Pancreas (tissue), 10 donors: ENCODE results near the gene TMIGD1. TPM values are rescaled to one million over a fixed set of nuclear protein-coding genes. Genes with fewer than 3 reads are reported as not detected.
"Not testable (repeated sequence)": the region's sequence is repeated elsewhere in the genome, so short reads cannot be mapped to it uniquely, and the experiment has no call there.

Experiments used
- ATAC-seq, 4 donors: fragments of 200-7000 bp; cut with Tn5 transposase; one replicate each; pipeline versions ENCODE4 v1.8.0 to v1.9.1; 2020; ENCODE audit warnings: mild to moderate bottlenecking in 4 of 4, moderate library complexity in 4 of 4
- DNase-seq, 6 donors: peaks; one replicate each; pipeline ENCODE4 v3.0.0-alpha.2; 2020
- FAIRE-seq: peaks from 2 replicates; lab custom pipeline; 2012; peaks lifted over from hg19 to GRCh38; lab: Jason Lieb, UNC
- H3K27ac ChIP-seq, 4 donors: fragments of 200-600 bp; sonication (generic); 1 replicate in 3 of 4; 2 replicates in 1 of 4; pipeline versions ENCODE4 v1.5.0 to v1.8.0; 2020
- H3K27me3 ChIP-seq, 4 donors: fragments of 200-600 bp; one replicate each; pipeline ENCODE4 v1.8.0; 2021
- H3K36me3 ChIP-seq, 3 donors: fragments of 200-600 bp; sonication (generic) in 1 of 3; one replicate each; pipeline versions ENCODE4 v1.5.0 to v1.8.0; 2020 to 2021
- H3K4me1 ChIP-seq, 3 donors: fragments of 200-600 bp; one replicate each; pipeline ENCODE4 v1.8.0; 2021
- H3K4me3 ChIP-seq, 4 donors: fragments of 200-600 bp; sonication (generic) in 2 of 4; one replicate each; pipeline versions ENCODE4 v1.5.0 to v1.8.0; 2020 to 2021
- H3K9me3 ChIP-seq, 4 donors: fragments of 200-600 bp; one replicate each; pipeline ENCODE4 v1.8.0; 2021
- CTCF ChIP-seq, 4 donors: fragments of 200-600 bp; sonication (generic) in 3 of 4; IDR thresholded peaks; one replicate each; pipeline versions ENCODE4 v1.5.0 to v1.8.0; 2021; ENCODE audit warnings: antibody characterized with exemption in 4 of 4
- WGBS, 2 donors: extraction: QIAGEN DNeasy Blood & Tissue Kit; methylation state at CpG; one replicate each; pipeline ENCODE4 v1.1.7; 2013; 5-methylcytosine and 5-hydroxymethylcytosine counted together
- intact Hi-C, 3 donors: fragments of 100-400 bp; cut with DNase I; formaldehyde crosslinking; loops; one replicate each; pipeline versions ENCODE4 v1.11.1 to v1.14.2; 2022
- polyA plus RNA-seq, 2 donors: library from polyadenylated mRNA; stranded (reverse); fragments of 200-250 nt; gene quantifications; one replicate each; pipeline ENCODE4 v1.2.3, GENCODE V29; 2013
- total RNA-seq, 6 donors: library from RNA; stranded (reverse); fragmentation: NEBNext Ultra II Directional in 4 of 6; extraction: Animal tissue kit (Norgen Biotek cat#: 25700) in 4 of 6; gene quantifications; one replicate each; pipeline versions ENCODE4 v1.2.1 to v1.2.4, GENCODE V29; 2021 to 2023
- donor health status: healthy with polysubstance abuse.
- donor health status: DM: no; HTN: no; CAD: no; lungs with moderate emphysema.
- donor health status: DM: no; HTN: no; CAD: no.
- donor health status: control.
- donor health status: control.
- donor health status: Bipolar disorder and iron deficiency.
- donor health status: DM: yes; HTN: yes; CAD: no.
- donor health status: DM: no; HTN: no; CAD: no.
- donor health status: DM: no; HTN: no; CAD: no.
- donor health status: DM: yes; HTN: yes; CAD: no.

Gene TMIGD1
- total and polyA plus RNA-seq, 8 donors: not detected

GRCh38 chr17:30352240-30352814 is 18.5 kb upstream of the TMIGD1 start:
- Histone ChIP-seq H3K9me3 (no peaks in the 10 kb centered on the region), H3K4me1 (peaks cover 0 to under 1% (median 0%) of the 10 kb centered on the region in 3 donors), H3K36me3 (no peaks in the 10 kb centered on the region), H3K27ac (no peak overlapping the region), H3K4me3 (no peak overlapping the region), H3K27me3 (no peaks in the 10 kb centered on the region)
- DNase-seq (no peak), FAIRE-seq (no peak), ATAC-seq (no peak)
- intact Hi-C loops: no loop called here
- WGBS, 2 donors: 81 to 88% methylated on average over 2 of the region's 2 CpGs
- TF ChIP-seq CTCF (IDR thresholded peaks at IDR 0.05): no peak

GRCh38 chr17:30351735-30352134 is 17.9 kb upstream of the TMIGD1 start:
- no peak overlapping the region for H3K27ac ChIP-seq
- TF ChIP-seq CTCF (IDR thresholded peaks at IDR 0.05): no peak
- ATAC-seq: no peak
- 89 to 95% methylated on average over 2 of the region's 2 CpGs for WGBS, 2 donors
- intact Hi-C loops: no loop called here
- H3K9me3 ChIP-seq: no peaks in the 10 kb centered on the region
- H3K27me3 ChIP-seq: no peaks in the 10 kb centered on the region
- FAIRE-seq: no peak
- no peak for DNase-seq
- no peaks in the 10 kb centered on the region for H3K36me3 ChIP-seq
- peaks cover 0 to under 1% (median under 1%) of the 10 kb centered on the region in 3 donors for H3K4me1 ChIP-seq
- no peak overlapping the region for H3K4me3 ChIP-seq

GRCh38 chr17:30351263-30351662 is 17.4 kb upstream of the TMIGD1 start:
- FAIRE-seq, H3K4me1 ChIP-seq, DNase-seq, H3K4me3 ChIP-seq, ATAC-seq, intact Hi-C loops, H3K9me3 ChIP-seq, H3K36me3 ChIP-seq, H3K27ac ChIP-seq, H3K27me3 ChIP-seq: not testable (repeated sequence)
- WGBS, 2 donors: 90 to 92% methylated on average over 4 of the region's 4 CpGs

- intact Hi-C loops: no loop called here
- Histone ChIP-seq H3K36me3 (no peaks in the 10 kb centered on the region), H3K27ac (no peak overlapping the region), H3K4me3 (no peak overlapping the region), H3K27me3 (no peaks in the 10 kb centered on the region), H3K4me1 (peaks cover 22 to 25% (median 22%) of the 10 kb centered on the region in 3 donors), H3K9me3 (no peaks in the 10 kb centered on the region)
- no peak for FAIRE-seq
- no peak for TF ChIP-seq CTCF (IDR thresholded peaks at IDR 0.05)
- WGBS, 2 donors: 93 to 100% methylated on average over 1 of the region's 1 CpG
- DNase-seq: no peak
- ATAC-seq: no peak
These were observed 15.4 kb upstream of the TMIGD1 start for GRCh38 chr17:30349252-30349651.

GRCh38 chr17:30347488-30347887 is 13.6 kb upstream of the TMIGD1 start:
- peaks cover 29 to 35% (median 32%) of the 10 kb centered on the region in 3 donors for H3K4me1 ChIP-seq
- FAIRE-seq: no peak
- no peaks in the 10 kb centered on the region for H3K27me3 ChIP-seq
- no peak overlapping the region for H3K4me3 ChIP-seq
- H3K27ac ChIP-seq: no peak overlapping the region
- no peak for ATAC-seq
- 77% methylated on average over 4 of the region's 4 CpGs for WGBS, 2 donors
- no peaks in the 10 kb centered on the region for H3K36me3 ChIP-seq
- TF ChIP-seq CTCF (IDR thresholded peaks at IDR 0.05): no peak
- intact Hi-C loops: no loop called here
- no peaks in the 10 kb centered on the region for H3K9me3 ChIP-seq
- no peak for DNase-seq
